Right cardiac atrium (tissue), 5 donors: ENCODE measurements around the gene PNMT. TPM values are rescaled to one million over a fixed set of nuclear protein-coding genes. Genes with fewer than 3 reads are reported as not detected.
A peak's percentile ranks its signal among the peaks of the same experiment; 100 is the strongest.
"Not testable (repeated sequence)": the region's sequence is repeated elsewhere in the genome, so short reads cannot be mapped to it uniquely, and the experiment has no call there.

Experiments used
- ATAC-seq, 2 donors: fragments of 200-7000 bp; cut with Tn5 transposase; one replicate each; pipeline versions ENCODE4 v1.8.0 to v1.9.1; 2020; ENCODE audit warnings: moderate library complexity in 2 of 2, mild to moderate bottlenecking in 1 of 2
- DNase-seq, 3 donors: peaks; one replicate each; pipeline ENCODE4 v3.0.0-alpha.2; 2020
- H3K27ac ChIP-seq: one replicate; pipeline ENCODE4 v1.5.1; 2013; ENCODE audit warnings: mild to moderate bottlenecking, low read length, control low read depth, moderate library complexity
- H3K27me3 ChIP-seq: one replicate; pipeline ENCODE4 v1.6.1; 2013; ENCODE audit not compliant: control insufficient read depth, insufficient read depth
- H3K4me1 ChIP-seq: one replicate; pipeline ENCODE4 v1.6.1; 2013; ENCODE audit warnings: low read length; ENCODE audit not compliant: control insufficient read depth, insufficient read depth
- H3K4me3 ChIP-seq: one replicate; pipeline ENCODE4 v1.5.1; 2013; ENCODE audit warnings: low read length, control low read depth
- H3K9me3 ChIP-seq: one replicate; pipeline ENCODE4 v1.6.1; 2013; ENCODE audit warnings: low read length; ENCODE audit not compliant: control insufficient read depth
- WGBS: extraction: QIAGEN DNeasy Blood & Tissue Kit; methylation state at CpG from one replicate; pipeline ENCODE4 v1.1.7; 2013; 5-methylcytosine and 5-hydroxymethylcytosine counted together
- intact Hi-C, 4 donors: fragments of 100-400 bp; cut with DNase I; formaldehyde crosslinking; loops; one replicate each; pipeline versions ENCODE4 v1.11.0 to v1.14.0; 2022 to 2023
- polyA plus RNA-seq: library from polyadenylated mRNA; stranded (reverse); fragments of 200-250 nt; gene quantifications from one replicate; pipeline ENCODE4 v1.2.3, GENCODE V29; 2013
- total RNA-seq, 4 donors: library from RNA; stranded (reverse); fragmentation: NEBNext Ultra II Directional; extraction: Animal tissue kit (Norgen Biotek cat#: 25700); gene quantifications; one replicate each; pipeline ENCODE4 v1.2.1, GENCODE V29; 2021
- donor health status: healthy with polysubstance abuse.
- donor health status: DM: no; HTN: yes; CAD: no.
- donor health status: DM: no; HTN: no; CAD: no.
- donor health status: DM: no; HTN: yes; CAD: no; lungs with severe emphysema.
- donor health status: DM: yes; HTN: yes; CAD: no.

PNMT gene
- total and polyA plus RNA-seq, 5 donors, result 18.1 to 39.6 (median 23.1) TPM

GRCh38 chr17:39703913-39704312 lies 35.7 kb downstream of the PNMT start:
- intact Hi-C loops, result loop anchor here in 1 of 4 donors (10.0 kb wide), 1 partner anchor 59 kb away; no protein-coding TSS in a partner anchor
- Histone ChIP-seq H3K27ac (peak overlapping the region; percentile 49), H3K9me3 (no peaks in the 10 kb centered on the region), H3K27me3 (no peaks in the 10 kb centered on the region), H3K4me1 (peaks cover 12% of the 10 kb centered on the region), H3K4me3 (no peak overlapping the region)
- ATAC-seq (no peak), DNase-seq (no peak)
- 87% methylated on average over 5 of the region's 5 CpGs for WGBS

GRCh38 chr17:39704821-39705551 lies 36.7 kb downstream of the PNMT start:
- Histone ChIP-seq H3K27me3 (no peaks in the 10 kb centered on the region), H3K9me3 (no peaks in the 10 kb centered on the region), H3K4me3 (no peak overlapping the region), H3K27ac (peak overlapping the region; percentile 84), H3K4me1 (peaks cover 12% of the 10 kb centered on the region)
- intact Hi-C loops, result loop anchor here in 1 of 4 donors (10.0 kb wide), 1 partner anchor 60 kb away; no protein-coding TSS in a partner anchor
- 39% methylated on average over 11 of the region's 11 CpGs for WGBS
- ATAC-seq, result peak; percentile 5 to 7
- DNase-seq, result peak in 1 of 3 donors; percentile 66

DNA sequence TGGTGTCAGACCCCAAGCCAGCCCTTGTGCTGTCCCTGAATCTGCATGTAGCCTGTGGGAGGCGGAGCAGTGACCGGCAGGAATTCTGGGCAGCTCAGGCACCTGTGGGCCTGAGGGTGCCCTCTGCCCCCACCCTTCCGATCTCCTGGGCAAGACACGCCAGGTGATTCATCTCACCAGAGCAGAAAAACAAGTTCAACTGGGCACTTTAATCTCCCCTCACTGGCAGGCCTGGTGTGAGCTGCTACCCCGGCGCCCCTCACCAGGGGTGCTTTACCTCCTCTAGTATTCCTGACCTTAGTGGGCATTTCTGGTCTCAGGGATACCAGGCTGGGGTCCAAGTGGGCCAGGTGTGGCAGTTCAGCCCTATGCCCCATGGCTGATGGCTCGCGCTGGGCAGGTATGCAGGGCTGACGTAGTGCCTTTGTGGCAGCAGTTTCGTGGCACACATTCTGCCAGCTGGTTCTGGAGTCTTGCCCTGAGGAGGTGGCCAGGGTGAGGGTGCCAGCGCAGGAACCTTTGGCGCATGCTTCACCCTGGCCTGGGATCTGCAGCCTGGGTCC lies 37.6 kb downstream of the PNMT start:
- peaks cover 12% of the 10 kb centered on the region for H3K4me1 ChIP-seq
- H3K4me3 ChIP-seq, result no peak overlapping the region
- H3K27ac ChIP-seq, result peak overlapping the region; percentile 84
- intact Hi-C loops, result loop anchor here in 1 of 4 donors (10.0 kb wide), 1 partner anchor 61 kb away; no protein-coding TSS in a partner anchor
- H3K27me3 ChIP-seq, result no peaks in the 10 kb centered on the region
- H3K9me3 ChIP-seq, result no peaks in the 10 kb centered on the region
- 65% methylated on average over 12 of the region's 12 CpGs for WGBS
- ATAC-seq, result peak; percentile 15 to 36
- peak in 1 of 3 donors; percentile 71 for DNase-seq

DNA sequence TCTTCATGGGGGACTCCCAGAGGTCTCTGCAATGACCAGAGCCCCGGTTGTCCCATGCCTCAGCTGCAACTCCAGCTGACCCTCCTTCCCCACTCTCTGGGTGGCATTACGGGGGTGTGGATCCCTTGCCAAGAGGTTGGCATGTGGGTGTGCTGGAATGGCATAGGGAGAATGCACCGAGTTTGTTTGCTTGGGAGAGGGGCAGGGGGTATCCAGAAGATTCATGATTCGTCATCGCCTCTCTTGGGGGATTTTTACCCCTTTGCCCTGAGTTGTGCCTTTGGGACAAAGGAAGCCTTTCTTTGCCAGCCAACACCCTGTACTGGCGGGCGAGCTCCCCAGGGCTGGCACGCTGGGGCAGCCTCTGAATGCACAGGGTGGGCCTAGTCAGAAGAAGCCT lies 38.1 kb downstream of the PNMT start:
- peak overlapping the region; percentile 84 for H3K27ac ChIP-seq
- intact Hi-C loops, result loop anchor here in 1 of 4 donors (10.0 kb wide), 1 partner anchor 62 kb away; no protein-coding TSS in a partner anchor
- H3K9me3 ChIP-seq, result no peaks in the 10 kb centered on the region
- no peak for ATAC-seq
- no peak overlapping the region for H3K4me3 ChIP-seq
- WGBS, result 64% methylated on average over 8 of the region's 8 CpGs
- peaks cover 12% of the 10 kb centered on the region for H3K4me1 ChIP-seq
- H3K27me3 ChIP-seq, result no peaks in the 10 kb centered on the region
- no peak for DNase-seq

- no peaks in the 10 kb centered on the region for H3K9me3 ChIP-seq
- no peak overlapping the region for H3K4me3 ChIP-seq
- peaks cover 9% of the 10 kb centered on the region for H3K4me1 ChIP-seq
- no peak for ATAC-seq
- WGBS, result 78% methylated on average over 7 of the region's 7 CpGs
- H3K27ac ChIP-seq, result no peak overlapping the region
- no peak for DNase-seq
- no peaks in the 10 kb centered on the region for H3K27me3 ChIP-seq
- intact Hi-C loops, result loop anchor here in 1 of 4 donors (10.0 kb wide), 1 partner anchor 62 kb away; no protein-coding TSS in a partner anchor
These were observed 38.7 kb downstream of the PNMT start for GRCh38 chr17:39706921-39707337.

- no peak for DNase-seq
- Histone ChIP-seq H3K27ac (no peak overlapping the region), H3K9me3 (no peaks in the 10 kb centered on the region), H3K4me3 (no peak overlapping the region), H3K27me3 (no peaks in the 10 kb centered on the region), H3K4me1 (peaks cover 7% of the 10 kb centered on the region)
- 84% methylated on average over 14 of the region's 14 CpGs for WGBS
- intact Hi-C loops, result loop anchor here in 1 of 4 donors (10.0 kb wide), 1 partner anchor 65 kb away; no protein-coding TSS in a partner anchor
- no peak for ATAC-seq
These were observed 41.2 kb downstream of the PNMT start for GRCh38 chr17:39709319-39709997.

DNA sequence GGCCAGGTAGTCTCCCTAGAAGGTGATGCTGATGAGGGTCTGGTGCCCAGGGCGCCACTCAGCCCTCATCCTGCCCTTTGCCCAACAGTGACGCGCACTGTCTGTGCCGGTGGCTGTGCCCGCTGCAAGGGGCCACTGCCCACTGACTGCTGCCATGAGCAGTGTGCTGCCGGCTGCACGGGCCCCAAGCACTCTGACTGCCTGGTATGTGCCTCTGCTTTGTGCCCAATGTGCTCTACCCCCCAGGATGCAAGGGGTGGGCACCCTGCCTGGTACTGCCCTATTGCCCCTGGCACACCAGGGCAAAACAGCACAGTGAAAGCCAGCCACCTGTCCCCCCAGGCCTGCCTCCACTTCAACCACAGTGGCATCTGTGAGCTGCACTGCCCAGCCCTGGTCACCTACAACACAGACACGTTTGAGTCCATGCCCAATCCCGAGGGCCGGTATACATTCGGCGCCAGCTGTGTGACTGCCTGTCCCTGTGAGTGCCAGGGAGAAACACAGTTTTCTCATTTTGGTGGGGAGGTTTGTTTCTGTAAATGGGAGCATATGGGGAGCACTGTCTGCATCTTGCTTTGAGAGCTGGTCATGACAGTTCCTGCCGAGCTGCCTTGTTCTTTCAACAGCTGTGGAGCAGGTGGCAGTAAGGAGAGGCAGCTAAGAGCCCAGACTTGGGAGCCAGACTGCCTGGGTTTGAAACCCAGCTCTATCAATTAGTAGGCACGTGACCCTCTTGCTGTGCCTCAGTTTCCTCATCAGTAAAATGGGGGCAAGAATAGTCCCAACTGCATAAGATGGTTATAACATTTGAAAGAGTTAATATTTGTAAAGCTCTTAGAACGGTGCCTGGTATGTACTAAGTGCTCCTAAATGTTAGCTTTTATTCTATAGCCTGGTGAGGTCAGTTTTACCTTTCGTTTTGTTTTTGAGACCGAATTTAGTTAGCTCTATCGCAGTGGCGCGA lies 42.0 kb downstream of the PNMT start:
- Histone ChIP-seq H3K9me3 (no peaks in the 10 kb centered on the region), H3K27ac (no peak overlapping the region), H3K4me1 (peaks cover 3% of the 10 kb centered on the region), H3K4me3 (no peak overlapping the region), H3K27me3 (no peaks in the 10 kb centered on the region)
- no peak for DNase-seq
- ATAC-seq, result no peak
- intact Hi-C loops, result loop anchor here in 1 of 4 donors (10.0 kb wide), 1 partner anchor 65 kb away; no protein-coding TSS in a partner anchor
- WGBS, result 89% methylated on average over 20 of the region's 20 CpGs

DNA sequence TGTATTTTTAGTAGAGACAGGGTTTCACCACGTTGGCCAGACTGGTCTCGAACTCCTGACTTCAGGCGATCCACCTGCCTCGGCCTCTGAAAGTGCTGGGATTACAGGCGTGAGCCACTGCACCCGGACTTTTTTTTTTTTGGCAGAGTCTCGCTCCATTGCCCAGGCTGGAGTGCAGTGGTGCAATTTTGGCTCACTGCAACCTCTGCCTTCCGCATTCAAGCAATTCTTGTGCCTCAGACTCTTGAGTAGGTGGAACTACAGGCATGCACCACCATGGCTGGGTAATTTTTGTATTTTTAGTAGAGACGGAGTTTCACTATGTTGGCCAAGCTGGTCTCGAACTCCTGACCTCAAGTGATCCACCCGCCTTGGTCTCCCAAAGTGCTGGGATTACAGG lies 42.8 kb downstream of the PNMT start:
- H3K4me3 ChIP-seq, H3K9me3 ChIP-seq, H3K27me3 ChIP-seq, ATAC-seq, DNase-seq, H3K4me1 ChIP-seq, H3K27ac ChIP-seq, intact Hi-C loops: not testable (repeated sequence)
- WGBS, result 85% methylated on average over 11 of the region's 11 CpGs

GRCh38 chr17:39711851-39712250 lies 43.6 kb downstream of the PNMT start:
- 85% methylated on average over 10 of the region's 10 CpGs for WGBS
- Histone ChIP-seq H3K4me3 (no peak overlapping the region), H3K27me3 (no peaks in the 10 kb centered on the region), H3K4me1 (no peaks in the 10 kb centered on the region), H3K27ac (no peak overlapping the region), H3K9me3 (no peaks in the 10 kb centered on the region)
- intact Hi-C loops, result no loop called here
- DNase-seq (peak in 1 of 3 donors; percentile 38), ATAC-seq (no peak)

DNA sequence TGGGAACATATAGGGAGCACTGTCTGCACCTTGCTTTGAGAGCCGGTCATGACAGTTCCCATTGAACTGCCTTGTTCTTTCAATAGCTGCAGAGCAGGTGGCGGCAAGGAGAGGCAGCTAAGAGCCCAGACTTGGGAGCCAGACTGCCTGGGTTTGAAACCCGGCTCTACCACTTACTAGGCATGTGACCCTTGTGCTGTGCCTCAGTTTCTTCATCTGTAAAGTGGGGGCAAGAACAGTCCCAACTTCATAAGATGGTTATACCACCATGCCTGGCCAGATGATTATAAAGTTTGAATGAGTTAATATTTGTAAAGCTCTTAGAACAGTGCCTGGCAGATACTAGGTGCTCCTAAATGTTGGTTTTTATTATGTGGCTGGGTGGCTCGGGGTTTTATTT lies 46.0 kb downstream of the PNMT start:
- H3K4me1 ChIP-seq, result no peaks in the 10 kb centered on the region
- ATAC-seq, result no peak
- 96% methylated on average over 4 of the region's 4 CpGs for WGBS
- no peak overlapping the region for H3K27ac ChIP-seq
- intact Hi-C loops, result no loop called here
- no peaks in the 10 kb centered on the region for H3K27me3 ChIP-seq
- H3K4me3 ChIP-seq, result no peak overlapping the region
- DNase-seq, result no peak
- H3K9me3 ChIP-seq, result no peaks in the 10 kb centered on the region
